ENCODE results near the gene PRKD1. TPM values are rescaled to one million over a fixed set of nuclear protein-coding genes. Genes with fewer than 3 reads are reported as not detected.

Gene PRKD1
- total RNA-seq, 1 donor from 2014 or later, result 0.53 TPM

- TF ChIP-seq CTCF (IDR thresholded peaks at IDR 0.05; ENCODE audit: insufficient read depth, low read length, severe bottlenecking), result no peak
- DNase-seq (ENCODE audit: low read depth) (no peak), FAIRE-seq (no peak)
- no peaks in the 10 kb centered on the region for H3K36me3 ChIP-seq (ENCODE audit: control insufficient read depth, insufficient read depth, low read length)
- H3K27me3 ChIP-seq (ENCODE audit: control insufficient read depth, insufficient read depth, low read length), result no peaks in the 10 kb centered on the region
- no peak overlapping the region for H3K4me3 ChIP-seq (ENCODE audit: low read depth, low read length)
Measured at GRCh38 chr14:29576927-29577326, 350.7 kb downstream of the PRKD1 start.

- TF ChIP-seq CTCF (IDR thresholded peaks at IDR 0.05; ENCODE audit: insufficient read depth, low read length, severe bottlenecking), result no peak
- Histone ChIP-seq H3K27me3 (ENCODE audit: control insufficient read depth, insufficient read depth, low read length) (no peaks in the 10 kb centered on the region), H3K36me3 (ENCODE audit: control insufficient read depth, insufficient read depth, low read length) (no peaks in the 10 kb centered on the region), H3K4me3 (ENCODE audit: low read depth, low read length) (no peak overlapping the region)
- FAIRE-seq (no peak), DNase-seq (ENCODE audit: low read depth) (no peak)
Measured at GRCh38 chr14:29569194-29569593, 358.5 kb downstream of the PRKD1 start.

DNA sequence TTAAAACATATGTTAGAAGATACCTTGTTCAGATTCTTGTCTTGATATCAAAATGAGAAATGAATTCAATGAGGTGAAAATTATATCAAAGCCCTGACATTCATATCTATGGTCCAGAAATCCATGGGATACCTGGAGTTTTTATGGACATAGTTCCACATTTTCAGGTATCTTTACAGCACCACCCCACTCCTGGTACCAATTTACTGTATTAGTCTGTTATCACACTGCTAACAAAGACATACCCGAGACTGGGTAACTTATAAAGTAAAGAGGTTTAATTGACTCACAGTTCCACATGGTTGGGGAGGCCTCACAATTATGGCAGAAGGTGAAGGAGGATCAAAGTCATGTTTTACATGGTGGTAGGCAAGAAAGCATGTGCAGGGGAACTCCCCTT, 361.5 kb downstream of the PRKD1 start:
- Histone ChIP-seq H3K27me3 (ENCODE audit: control insufficient read depth, insufficient read depth, low read length) (no peaks in the 10 kb centered on the region), H3K36me3 (ENCODE audit: control insufficient read depth, insufficient read depth, low read length) (no peaks in the 10 kb centered on the region), H3K4me3 (ENCODE audit: low read depth, low read length) (no peak overlapping the region)
- DNase-seq (ENCODE audit: low read depth) (no peak), FAIRE-seq (no peak)
- no peak for TF ChIP-seq CTCF (IDR thresholded peaks at IDR 0.05; ENCODE audit: insufficient read depth, low read length, severe bottlenecking)

DNA sequence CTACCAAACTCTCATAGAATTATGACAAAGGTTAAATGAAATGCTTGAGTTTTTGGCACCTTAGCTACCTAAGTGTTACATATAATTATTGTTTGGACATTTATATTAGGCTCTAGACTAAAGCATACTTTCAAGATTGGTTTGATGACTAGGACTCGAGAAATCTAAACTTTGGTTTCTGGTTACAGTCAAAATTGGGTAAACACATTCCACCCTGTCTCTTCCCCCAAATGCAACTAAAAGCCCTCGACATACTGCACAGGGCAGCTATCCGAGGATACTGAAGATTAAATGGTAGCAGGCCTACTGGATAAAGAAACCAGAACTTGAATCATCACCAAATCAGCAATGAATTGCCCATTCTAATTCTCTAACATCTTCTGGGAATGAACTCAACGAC, 369.1 kb downstream of the PRKD1 start:
- Histone ChIP-seq H3K36me3 (ENCODE audit: control insufficient read depth, insufficient read depth, low read length) (no peaks in the 10 kb centered on the region), H3K27me3 (ENCODE audit: control insufficient read depth, insufficient read depth, low read length) (no peaks in the 10 kb centered on the region), H3K4me3 (ENCODE audit: low read depth, low read length) (no peak overlapping the region)
- TF ChIP-seq CTCF (IDR thresholded peaks at IDR 0.05; ENCODE audit: insufficient read depth, low read length, severe bottlenecking), result no peak
- DNase-seq (ENCODE audit: low read depth) (no peak), FAIRE-seq (no peak)

DNA sequence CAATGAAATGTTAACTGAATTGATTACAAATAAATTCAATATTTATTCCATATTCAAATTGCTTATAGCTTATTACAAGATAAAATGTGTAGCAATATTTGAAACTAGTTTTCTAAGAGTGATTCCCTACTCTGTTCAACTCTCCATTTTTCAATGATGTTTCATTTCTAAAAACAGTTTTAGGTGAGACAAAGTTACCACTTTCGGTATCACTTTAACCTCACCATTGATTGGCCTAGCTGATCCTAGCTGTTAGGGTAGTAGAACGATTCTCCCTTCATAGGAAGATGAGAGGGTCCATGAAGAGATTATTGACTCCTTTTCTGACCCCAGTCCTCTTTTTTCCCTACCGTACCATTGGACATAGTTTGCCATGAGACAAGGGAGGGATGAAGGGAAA, 373.3 kb downstream of the PRKD1 start:
- H3K4me3 ChIP-seq (ENCODE audit: low read depth, low read length), result no peak overlapping the region
- DNase-seq (ENCODE audit: low read depth) (no peak), FAIRE-seq (no peak)
- TF ChIP-seq CTCF (IDR thresholded peaks at IDR 0.05; ENCODE audit: insufficient read depth, low read length, severe bottlenecking), result no peak
- no peaks in the 10 kb centered on the region for H3K27me3 ChIP-seq (ENCODE audit: control insufficient read depth, insufficient read depth, low read length)
- H3K36me3 ChIP-seq (ENCODE audit: control insufficient read depth, insufficient read depth, low read length), result no peaks in the 10 kb centered on the region

DNA sequence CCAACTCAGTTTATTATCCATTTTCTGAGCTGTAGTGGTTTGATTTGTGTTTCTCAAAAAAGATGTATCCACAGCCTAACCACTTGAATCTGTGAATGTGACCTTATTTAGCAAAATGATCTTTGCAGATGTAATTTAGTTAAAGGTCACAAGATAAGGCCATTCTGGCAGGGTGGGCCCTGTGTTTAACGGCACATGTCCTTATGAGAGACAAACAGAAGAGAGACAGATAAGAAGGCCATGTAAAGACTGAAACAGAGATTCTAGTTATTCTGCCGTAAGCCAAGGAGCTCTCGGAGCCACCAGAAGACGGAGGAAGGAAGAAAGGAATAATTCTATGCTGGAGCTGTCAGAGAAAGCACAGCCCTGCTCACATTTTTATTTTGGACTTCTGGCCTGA, 374.2 kb downstream of the PRKD1 start:
- FAIRE-seq (no peak), DNase-seq (ENCODE audit: low read depth) (no peak)
- no peaks in the 10 kb centered on the region for H3K27me3 ChIP-seq (ENCODE audit: control insufficient read depth, insufficient read depth, low read length)
- H3K4me3 ChIP-seq (ENCODE audit: low read depth, low read length), result no peak overlapping the region
- TF ChIP-seq CTCF (IDR thresholded peaks at IDR 0.05; ENCODE audit: insufficient read depth, low read length, severe bottlenecking), result no peak
- H3K36me3 ChIP-seq (ENCODE audit: control insufficient read depth, insufficient read depth, low read length), result no peaks in the 10 kb centered on the region
